GM08714 (cell line): ENCODE data around the gene CLIP4.

Source experiments
- H3K4me3 ChIP-seq: fragments of 200-500 bp; sonication (Bioruptor generic); 2 replicates; pipeline ENCODE4 v1.5.1; 2014; ENCODE audit warnings: mild to moderate bottlenecking, low read length, inconsistent platforms
- ZNF274 ChIP-seq: IDR thresholded peaks from 2 replicates; pipeline ENCODE4 v1.6.1; 2012; ENCODE audit warnings: mild to moderate bottlenecking, low read depth, low read length

Gene CLIP4

DNA sequence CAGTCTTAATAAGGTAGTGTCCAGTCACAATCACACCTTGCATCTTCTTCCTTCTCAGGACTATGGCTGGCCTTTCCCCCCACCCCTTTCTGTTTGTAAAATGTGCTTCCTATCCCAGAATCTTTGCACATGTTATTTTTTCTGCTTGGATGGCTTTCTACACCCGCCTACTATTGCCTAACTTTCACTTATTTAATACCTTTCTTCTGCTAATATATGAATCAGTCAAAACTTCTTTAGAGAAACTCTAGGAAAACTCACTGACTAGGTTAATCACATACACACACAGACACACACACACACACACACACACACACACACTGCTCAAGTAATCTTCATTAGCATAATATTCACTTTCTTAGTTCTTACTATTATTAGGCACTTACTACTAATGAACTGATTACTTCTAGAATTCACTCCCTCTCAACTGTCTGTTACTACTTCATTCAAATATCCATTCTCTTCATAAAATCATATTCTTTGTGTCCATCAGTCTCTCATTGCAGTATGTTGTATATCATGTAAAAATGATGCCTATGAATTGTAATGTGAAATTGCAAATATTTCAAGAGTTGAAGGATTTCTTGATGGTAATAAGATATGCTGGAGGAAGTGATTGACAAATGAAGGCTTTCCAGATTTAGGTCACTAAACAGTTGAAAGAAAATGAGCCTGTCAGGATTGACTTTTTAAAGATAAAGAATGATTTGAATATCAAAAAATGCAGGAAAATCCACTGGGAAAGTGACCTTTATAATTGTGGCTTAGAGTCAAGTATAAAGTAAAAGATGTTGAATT, 51.2 kb downstream of the CLIP4 start:
- no peak for TF ChIP-seq ZNF274
- H3K4me3 ChIP-seq, result no peak overlapping the region

DNA sequence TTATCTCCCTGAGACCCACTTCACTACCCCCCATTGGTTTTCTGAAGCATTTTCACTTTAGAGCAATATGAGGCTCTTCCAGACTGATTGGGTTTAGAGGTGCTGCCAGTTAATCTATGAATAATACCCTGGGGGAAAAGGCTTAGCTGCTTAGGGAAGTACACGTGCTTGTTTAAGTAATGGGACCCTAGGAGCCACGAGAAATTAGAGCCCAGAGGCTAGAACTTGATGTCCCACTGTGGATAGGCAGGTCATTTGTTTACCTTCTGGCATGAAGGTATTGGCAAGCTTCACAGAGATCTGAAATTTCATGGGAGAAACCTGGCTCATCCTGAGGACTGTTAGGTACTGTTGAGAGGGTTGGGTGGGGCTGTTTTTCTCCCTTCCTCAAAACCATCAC, 59.7 kb downstream of the CLIP4 start:
- no peak overlapping the region for H3K4me3 ChIP-seq
- no peak for TF ChIP-seq ZNF274

DNA sequence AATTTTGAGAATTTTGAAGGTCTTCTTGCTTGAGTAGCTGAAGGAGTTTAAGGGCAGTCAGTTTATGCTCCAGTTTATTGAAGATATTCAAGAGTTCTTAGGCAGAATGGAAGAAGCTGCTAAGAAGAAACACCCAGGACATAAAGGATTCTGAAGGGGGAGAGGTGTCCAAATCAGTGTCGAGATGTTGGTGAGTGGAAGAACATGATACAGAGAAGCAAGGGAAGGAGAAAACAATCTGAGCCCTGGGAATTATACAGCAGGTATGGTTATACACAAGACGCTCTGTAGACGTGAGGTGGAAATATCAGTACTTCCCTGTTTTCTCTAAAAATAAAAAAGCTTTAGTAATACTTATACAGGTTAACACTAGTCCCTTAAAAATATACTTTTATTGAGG, 60.1 kb downstream of the CLIP4 start:
- TF ChIP-seq ZNF274, result no peak
- no peak overlapping the region for H3K4me3 ChIP-seq

DNA sequence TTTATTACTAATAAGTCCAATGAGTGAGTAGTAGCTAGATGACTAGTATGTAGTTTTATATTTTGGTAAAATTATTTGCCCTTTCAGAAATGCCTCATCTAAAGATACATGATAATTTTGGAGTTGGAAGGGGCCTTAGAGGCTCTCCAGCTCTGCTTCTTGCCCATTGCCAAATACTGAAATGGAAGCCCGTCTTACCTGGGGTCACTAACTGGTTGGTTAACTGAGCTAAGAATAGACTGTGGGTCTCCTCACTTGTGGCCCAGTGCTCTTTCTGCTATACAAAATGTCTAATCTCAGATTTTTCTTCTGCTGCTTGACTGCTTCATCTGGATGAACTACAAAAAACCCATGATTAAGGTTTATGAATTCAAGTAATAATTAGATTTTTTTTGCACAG, 67.1 kb downstream of the CLIP4 start:
- H3K4me3 ChIP-seq, result no peak overlapping the region
- no peak for TF ChIP-seq ZNF274

DNA sequence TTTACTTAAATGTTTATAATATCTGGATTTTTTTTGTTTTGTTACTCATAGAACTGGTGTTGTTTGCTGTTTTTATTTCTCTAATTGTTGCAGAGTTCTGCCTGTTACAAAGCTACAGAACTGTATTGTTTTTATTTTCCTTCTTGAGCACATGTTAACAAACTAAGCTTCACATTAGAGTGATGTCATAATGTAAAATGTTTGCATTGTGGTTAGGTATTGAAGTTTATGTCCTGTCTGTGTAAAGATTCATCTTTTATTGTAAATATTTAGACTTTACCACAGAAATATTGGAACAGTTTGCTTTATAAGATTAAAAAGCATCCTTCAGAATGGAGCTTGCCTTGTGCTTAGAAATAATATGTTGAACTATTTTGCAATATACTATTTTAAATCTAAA, 67.7 kb downstream of the CLIP4 start:
- no peak for TF ChIP-seq ZNF274
- H3K4me3 ChIP-seq, result no peak overlapping the region

DNA sequence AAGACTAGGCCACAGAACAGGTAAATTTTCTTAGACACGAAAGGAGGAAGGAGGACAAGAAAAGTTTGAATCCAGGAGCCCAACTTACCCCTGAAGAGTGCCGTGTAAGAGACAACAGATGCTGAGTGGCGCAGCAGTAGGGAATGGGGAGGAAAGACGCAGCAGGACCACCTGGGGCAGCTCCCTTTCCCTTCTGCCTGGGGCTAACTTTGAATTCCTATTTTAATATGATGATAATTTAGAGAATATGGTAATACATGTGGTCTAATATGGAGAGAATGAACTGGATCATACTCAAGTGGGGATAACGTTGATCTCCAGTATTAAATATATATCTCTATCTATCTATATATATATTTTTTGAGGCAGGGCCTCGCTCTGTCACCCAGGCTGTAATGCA, 69.3 kb downstream of the CLIP4 start:
- H3K4me3 ChIP-seq, result no peak overlapping the region
- no peak for TF ChIP-seq ZNF274

DNA sequence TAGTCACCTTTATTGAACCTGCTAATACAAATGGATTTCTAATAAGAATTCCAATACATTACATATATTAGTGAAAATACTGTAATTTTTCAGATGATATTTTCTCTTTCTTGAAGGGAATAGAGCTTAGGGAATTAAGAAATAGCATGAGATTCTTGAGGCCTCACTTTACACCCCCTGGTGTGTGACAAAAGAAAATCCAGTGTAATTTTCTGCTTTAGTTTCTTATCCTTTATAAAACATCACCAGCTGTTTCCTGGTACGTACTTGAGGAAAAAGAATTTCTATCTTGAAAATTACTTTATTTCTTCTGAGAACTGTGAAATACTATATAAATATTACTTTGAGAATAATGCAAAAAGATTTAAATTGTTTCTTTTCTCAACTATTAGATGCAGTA, 71.6 kb downstream of the CLIP4 start:
- TF ChIP-seq ZNF274, result no peak
- H3K4me3 ChIP-seq, result no peak overlapping the region

DNA sequence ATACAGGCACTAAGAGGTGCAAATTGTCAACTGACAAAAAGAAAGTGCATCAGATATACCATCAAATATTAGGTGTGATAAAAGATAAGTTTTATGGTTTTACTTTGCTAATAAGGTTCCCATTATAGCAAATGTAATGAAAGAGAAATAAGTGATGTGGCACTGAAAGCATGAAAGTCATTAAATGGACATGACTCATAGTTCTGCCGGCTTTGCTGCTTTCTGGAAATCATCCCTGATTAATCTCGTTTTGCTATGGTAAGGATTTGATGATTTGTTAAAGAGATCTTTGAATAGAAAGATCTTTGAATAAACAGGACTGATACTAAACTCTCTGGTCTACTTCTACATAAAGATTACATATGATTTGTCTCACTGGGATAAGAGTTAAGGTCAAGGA, 72.7 kb downstream of the CLIP4 start:
- TF ChIP-seq ZNF274, result no peak

DNA sequence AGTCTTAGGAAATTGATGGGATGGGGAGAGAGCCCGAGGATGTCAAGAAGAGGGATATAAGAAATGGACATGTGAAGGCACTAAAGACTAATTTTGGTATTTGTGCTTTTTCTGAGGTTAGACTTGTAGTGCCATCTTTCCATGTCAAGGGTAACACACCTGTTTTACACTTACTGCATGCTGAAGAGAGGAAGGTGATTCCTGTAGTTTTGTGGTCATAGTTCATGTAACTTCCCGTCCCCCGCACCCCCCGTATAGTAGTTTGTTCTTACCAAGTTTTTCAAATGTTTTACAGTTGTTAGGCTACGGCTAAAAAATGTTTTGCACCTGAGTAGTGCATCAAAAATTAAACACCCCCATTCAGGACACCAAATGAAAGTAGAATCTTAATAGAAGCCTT, 73.8 kb downstream of the CLIP4 start:
- no peak overlapping the region for H3K4me3 ChIP-seq
- TF ChIP-seq ZNF274, result no peak

More for the DNA sequence above, 72.7 kb downstream of the CLIP4 start:
- no peak overlapping the region for H3K4me3 ChIP-seq

DNA sequence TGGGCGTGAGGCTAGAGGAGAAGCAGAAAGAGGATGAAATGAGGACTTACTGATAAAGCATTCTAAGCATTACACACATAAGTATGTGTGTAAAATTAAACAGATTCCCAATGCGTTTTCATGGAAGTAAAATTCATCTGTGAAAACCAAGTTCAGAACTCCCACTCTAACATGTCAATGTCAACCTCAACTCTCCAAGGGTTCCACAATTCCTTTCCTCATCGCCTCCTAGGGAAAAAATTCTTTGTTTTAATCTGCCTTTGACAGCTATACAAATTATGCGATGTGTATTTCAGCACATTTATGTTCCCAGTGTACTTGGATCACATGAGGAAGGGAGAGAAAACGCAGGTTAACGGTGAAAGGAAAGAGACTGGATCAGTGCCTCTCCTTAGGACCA, 76.6 kb downstream of the CLIP4 start:
- TF ChIP-seq ZNF274, result no peak
- H3K4me3 ChIP-seq, result no peak overlapping the region

DNA sequence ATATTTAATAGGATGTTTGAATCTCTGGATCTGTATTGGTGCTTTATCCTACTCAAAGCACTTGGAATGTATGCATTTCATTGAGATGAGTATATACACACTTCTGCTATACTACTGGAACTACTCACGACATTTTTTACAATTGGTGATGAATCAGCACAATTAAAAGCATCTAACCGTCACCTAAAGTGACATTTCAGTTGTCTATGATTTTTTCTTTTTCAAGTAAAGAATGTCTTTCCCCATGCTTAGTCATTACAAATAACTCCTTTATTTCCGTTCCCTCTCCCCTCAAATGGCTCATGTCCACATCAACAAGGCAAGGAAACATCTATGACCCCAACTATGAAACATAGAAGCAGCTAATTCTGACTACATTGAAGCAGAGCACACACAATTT, 77.3 kb downstream of the CLIP4 start:
- no peak for TF ChIP-seq ZNF274
- H3K4me3 ChIP-seq, result no peak overlapping the region

DNA sequence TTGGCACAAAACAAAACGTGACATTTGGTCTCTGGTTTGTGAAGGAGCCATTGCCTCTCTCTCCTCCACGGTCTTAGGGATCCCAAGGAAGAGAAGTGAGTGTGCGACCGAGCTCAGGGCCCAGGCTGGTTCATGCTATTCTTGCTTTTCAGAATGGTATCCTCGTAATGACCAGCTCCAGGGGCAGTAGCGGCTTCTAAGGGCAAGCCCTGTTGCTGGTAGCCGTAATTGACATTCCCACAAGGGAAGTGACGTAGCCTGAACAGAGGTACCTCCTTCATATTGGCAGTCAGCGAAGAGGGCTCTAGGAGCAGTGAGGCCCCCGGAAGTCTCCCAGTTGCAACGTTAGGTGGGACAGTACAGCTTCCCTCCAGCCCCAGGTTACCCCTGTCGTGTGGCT, 77.9 kb downstream of the CLIP4 start:
- H3K4me3 ChIP-seq, result no peak overlapping the region
- TF ChIP-seq ZNF274, result no peak

DNA sequence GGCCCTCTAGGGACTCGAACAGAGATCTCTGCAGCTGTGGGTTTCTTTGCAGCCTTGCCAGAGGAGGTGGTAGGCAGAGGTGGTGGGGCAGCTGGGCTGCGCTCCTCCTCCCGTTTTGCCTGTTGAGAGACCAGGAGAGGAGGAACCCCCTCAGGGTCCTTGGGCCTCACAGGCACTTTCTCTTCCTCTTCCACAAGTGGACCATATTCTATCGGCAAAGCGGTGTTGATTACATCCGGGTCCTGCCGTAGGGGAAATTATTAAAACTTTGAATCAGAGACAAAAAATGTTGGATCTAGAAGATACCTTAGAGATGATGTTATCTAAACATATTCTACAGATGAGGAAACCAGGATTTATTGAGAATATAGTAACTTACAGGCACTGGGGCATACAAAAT, 78.5 kb downstream of the CLIP4 start:
- H3K4me3 ChIP-seq, result no peak overlapping the region
- TF ChIP-seq ZNF274, result no peak

DNA sequence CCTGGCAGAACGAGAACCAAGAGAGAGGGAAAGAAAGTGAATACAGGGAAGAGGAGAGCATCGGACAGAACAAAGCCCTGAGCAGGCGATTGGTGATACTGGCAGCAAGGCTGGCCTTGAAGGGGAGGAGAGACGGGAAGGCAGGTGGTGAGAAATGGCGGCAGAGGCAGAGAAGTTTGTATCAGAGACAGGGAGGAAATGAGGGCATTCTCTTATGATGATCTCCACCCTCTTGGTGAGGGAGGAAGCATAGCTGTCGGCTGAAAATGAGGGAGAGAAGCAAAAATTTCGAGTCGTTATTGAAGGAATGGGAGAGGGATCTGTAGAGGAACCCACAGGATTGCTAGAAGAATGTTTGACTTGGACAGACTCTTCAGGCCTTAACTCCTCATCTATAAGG, 80.6 kb downstream of the CLIP4 start:
- no peak for TF ChIP-seq ZNF274
- H3K4me3 ChIP-seq, result no peak overlapping the region

DNA sequence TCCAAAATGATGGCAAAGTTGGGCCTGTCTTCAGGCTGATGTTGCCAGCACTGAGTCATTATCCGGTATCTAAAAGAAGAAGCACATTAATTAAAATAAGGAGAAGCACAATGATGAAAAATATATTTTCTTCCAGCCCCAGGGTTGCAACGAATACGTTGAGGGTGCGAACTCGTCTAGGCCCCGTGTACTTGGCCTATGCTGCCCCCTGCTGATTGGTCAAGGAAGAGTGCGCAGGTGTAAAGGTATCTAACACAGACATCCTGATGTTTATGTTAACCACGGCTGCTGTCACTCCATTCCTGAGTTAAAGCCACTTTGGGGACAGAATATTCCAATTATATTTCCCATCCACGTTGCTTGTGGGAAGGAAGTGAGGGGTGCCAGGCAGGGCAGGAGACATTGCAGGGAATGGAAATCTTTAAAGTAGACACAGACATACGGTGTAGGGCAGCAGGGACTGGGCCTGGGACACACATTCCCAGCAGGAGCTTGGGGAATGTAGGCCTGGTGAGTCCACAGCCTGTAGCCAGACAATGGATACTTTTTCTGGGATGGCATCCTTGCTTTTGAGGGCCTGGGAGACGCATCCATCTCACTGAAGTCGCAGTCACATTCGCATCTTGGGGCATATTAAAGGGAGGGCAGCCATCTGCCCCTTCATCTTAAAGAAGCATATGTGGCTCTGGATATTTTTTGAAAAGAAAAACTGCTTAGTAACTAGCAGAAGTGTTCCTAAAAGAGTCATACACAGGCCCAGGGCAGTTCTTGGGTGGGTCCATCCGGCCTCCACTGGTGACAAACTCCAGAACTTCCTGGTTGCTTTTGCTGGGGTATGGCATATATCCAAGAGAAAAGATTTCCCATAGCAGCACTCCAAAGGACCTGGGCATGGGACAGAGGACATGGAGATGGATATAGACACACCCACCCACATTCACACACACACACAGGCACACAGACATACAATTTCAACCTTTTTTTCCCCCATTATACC, 81.9 kb downstream of the CLIP4 start:
- TF ChIP-seq ZNF274, result no peak
- H3K4me3 ChIP-seq, result no peak overlapping the region

DNA sequence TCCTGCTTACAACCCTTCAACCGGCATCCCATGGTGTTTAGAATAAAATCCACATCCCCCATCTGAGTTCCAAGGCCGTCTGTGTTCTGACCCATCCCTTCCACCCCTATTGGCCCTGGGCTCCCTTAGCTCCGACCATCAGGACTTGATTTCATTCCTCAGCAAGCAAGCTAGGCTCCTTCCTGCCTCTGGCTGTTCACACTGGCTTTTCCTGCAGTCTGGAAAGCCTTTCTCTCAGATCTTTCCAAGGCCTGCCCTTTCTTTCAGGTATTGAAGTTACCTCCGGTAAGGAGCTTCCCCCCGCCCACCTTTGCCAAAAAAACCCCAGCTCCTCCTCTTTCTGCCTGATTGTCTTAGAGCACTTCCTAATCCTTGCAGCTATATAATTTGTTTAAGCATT, 86.8 kb downstream of the CLIP4 start:
- no peak for TF ChIP-seq ZNF274
- no peak overlapping the region for H3K4me3 ChIP-seq
